ENCODE measurements around the gene MRPL23.

The MRPL23 gene

GRCh38 chr11:1946812-1947484, at the start of gene MRPL23:
Gene MRPL23, plus strand, starts transcription at chr11:1947332. Its CDS starts 31 bp downstream, at chr11:1947363.
- no peak for DNase-seq

GRCh38 chr11:1899090-1899489, 48.0 kb upstream of the MRPL23 start:
- DNase-seq, result no peak

DNA sequence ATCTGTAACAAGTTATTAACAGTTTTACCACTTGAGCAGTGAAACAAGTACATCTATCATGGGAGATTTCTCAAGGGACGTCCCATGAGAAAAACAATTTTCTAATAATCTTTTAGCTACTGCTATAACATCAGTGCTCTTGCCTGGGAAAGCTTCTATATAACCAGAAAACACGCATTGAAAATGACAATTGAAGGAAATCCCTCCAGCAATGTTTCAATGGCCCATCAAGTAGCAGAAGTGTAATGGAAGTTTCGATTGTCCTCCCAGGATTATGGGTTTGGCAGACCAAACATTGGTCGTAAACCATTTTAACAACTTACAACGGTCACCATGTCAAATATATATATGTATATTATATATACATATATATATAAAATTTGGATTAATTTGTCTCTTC, 47.4 kb upstream of the MRPL23 start:
- DNase-seq, result no peak

- no peak for DNase-seq
These were observed 41.0 kb upstream of the MRPL23 start for GRCh38 chr11:1906181-1906580.

- DNase-seq, result no peak
These were observed 40.3 kb upstream of the MRPL23 start for GRCh38 chr11:1906611-1907423.

- DNase-seq, result no peak
These were observed 38.5 kb upstream of the MRPL23 start for GRCh38 chr11:1908618-1909017.

- DNase-seq, result no peak
These were observed 37.6 kb upstream of the MRPL23 start for GRCh38 chr11:1909524-1909923.

DNA sequence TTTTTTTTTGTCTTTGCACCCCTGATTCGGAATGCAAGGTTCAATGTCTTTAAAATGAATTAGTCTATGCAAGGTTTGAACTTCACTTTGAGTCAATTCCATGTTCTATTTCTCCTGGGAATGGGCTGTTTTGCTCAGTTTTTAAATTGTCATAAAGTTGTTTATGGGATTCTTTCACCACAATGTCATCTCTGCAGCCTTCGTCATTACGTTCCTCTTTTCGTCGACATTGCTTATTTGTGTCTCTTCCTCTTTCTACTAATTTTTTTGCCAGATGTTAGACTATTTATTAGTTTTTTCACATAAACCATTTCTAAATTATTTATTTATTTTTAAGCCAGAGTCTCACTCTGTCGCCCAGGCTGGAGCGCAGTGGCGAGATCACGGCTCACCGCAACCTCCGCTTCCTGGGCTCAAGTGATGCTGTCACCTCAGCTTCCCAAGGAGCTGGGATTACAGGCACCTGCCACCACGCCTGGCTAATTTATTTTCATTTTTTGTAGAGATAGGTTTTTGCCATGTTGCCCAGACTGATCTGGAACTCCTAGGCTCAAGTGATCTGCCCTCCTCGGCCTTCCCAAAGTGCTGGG, 34.7 kb upstream of the MRPL23 start:
- DNase-seq, result no peak

- DNase-seq, result no peak
These were observed 33.7 kb upstream of the MRPL23 start for GRCh38 chr11:1913271-1914060.

- DNase-seq, result no peak
These were observed 31.4 kb upstream of the MRPL23 start for GRCh38 chr11:1915795-1916131.

DNA sequence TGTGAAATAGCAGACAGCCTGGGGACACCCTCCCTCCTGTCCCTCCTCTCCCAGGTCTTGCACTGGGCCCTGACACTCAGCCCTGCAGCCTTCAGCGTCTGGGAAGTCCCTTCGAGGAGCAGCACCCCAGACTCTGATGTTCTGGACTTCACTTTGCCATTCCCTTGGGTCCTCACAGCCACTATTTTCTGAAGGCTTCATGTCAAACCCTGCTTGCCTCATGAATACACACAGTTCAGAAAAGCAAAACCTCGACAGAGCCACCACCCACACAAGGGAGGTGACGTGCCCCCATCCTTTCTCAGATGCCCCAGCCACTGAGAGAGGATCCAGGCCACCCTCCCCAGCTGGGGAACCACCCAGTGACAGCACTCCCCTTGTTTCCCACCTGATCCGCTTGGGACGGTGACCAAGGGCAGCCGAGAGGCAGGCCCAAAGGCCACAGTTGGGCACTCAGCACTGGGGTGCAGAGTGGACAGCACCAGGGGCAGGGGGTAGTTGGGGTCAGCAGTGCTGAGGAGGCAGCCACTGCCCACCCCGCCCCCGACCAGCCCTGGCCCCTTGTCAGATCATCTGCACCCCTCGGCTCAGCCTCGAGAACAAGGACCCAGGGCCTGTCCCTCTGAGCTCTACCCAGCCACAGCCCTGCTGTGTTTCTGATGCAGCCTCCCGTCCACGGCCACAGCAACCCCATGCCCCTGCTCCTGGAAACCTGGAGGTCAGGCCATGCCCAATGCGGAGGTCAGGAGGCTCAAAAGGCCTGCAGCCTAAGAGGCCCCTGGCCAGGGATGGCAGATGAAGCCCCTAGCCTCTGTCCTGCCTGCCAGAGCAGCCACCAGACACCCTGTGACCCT, 30.8 kb upstream of the MRPL23 start:
- no peak for DNase-seq

- no peak for DNase-seq
These were observed 30.1 kb upstream of the MRPL23 start for GRCh38 chr11:1916986-1917522.

DNA sequence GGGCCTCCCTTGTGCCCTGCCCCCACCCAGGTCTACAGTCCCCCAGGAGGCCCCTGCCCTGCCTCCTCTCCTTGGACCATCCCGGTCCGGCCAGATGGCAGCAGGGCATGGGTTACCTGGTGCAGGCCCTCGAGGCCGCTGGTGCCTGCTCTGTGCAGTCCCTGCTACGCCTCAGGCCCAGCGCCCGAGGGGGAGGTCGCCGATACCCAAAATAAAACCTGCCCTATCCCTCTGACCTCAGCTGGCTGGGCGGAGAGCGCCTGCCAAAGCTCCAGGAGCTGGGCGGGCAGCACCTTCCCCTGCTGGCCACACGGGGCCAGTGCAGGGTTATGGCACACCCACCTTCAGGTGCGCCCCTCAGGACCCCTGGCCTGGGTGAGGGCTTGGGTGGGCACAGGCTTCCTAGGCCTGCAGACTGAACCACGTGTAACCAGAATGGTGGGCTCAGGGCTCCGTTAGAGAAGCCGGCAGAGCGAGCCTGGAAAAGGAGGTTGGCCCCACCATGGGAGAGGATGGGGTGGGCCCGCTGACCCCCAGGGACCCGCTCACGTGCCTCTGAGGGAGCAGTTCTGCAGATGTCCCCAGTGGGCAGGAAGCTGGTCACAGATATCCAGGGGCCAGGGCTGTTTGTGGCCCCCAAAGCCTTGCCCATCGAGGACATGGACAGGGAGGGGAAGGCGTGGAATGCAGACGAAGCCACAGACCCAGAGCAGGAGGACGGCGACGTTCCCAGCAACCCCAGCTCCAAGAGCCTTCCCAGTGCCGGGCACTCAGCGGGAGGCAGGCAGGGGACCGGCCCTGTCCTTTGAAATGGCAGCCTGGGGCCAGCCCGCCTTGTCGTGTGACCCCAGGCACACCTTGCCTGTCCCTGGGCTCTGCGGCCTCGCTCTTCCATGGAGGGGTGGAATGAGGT, 29.4 kb upstream of the MRPL23 start:
- no peak for DNase-seq

DNA sequence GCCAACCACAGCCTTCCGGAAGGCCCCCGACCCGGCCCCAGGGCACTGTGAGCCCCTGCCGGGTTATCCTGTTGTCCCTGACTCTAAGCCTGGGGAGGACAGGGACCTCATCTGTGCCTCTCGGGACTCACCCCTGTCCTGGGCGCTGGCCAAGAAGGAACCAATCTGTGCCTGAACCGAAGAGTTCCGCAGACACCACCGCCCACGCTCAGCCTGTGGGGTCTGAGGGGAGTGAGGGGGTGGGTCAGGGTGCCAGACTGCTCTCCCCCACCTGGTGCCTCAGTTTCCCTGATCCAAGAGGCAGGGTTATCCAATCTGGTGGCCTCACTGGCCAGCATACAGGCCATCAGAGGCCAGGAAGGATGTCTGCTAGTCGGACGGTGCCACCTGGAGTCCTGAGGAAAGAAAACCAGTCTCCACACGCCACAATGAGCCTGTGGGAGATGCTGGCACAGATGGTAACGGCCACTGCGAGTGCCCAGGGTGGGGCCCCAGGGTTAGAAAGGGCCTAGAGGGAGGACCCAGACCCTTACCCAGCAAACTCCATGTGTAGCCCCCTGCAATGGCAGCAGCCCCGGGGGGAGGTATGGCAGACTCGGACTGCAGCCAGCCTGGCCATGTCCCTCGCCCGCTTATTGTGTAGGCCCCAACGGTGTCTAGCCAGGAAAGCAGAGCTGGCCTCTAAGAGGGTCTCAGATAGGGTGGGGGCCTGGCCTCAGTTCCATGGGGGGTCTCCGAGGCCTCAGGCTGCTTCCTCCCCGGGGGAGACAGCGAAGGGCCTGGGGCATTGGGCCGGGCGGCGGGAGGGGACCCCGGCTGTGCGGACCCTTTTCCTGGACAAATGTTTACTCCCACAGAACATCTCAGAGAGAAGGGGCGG, 28.5 kb upstream of the MRPL23 start:
- peak in 1 of 3 experiments; percentile 11 for DNase-seq

- DNase-seq, result no peak
These were observed 27.6 kb upstream of the MRPL23 start, which contains the start of gene TNNT3 for GRCh38 chr11:1919391-1920127. Gene TNNT3, plus strand, starts transcription at chr11:1919703. Its CDS starts 3,172 bp downstream, at chr11:1922875.

DNA sequence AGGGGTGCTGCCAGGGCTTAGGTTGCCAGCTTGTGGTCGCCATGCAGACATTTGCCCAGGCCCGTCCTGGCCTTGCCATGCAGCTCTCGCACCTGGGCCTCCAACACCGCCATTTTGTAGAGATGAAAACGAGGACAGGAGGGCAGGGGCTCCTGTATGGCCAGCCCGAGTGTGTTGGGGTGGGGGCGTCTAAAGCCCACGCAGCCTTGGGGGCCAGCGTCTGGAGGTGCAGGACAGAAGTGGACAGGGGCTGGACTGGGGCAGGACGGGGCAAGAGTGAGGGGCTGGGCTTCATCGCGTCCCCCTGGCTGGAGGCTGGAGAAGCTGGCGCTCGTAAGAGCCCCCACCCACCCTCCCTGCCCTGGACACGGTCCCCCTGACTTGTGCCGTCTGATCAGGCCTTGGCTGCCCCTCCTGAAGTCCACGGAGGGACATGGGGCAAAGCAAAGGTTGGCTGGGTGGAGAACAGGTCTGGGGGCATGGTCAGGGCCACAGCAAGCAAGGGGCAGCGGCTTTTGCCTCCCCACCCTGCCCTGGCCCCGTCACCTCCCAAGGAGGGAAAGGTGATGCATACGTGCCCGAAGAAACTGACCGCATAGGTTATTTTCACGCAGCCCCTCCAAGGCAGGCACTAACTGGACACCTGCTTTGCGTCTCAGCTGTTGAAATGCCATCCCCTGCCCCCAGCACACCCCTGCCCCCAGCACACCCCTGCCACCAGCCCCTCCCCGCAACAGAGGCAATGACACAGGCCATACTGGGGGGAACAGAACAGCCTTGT, 26.8 kb upstream of the MRPL23 start:
- no peak for DNase-seq

DNA sequence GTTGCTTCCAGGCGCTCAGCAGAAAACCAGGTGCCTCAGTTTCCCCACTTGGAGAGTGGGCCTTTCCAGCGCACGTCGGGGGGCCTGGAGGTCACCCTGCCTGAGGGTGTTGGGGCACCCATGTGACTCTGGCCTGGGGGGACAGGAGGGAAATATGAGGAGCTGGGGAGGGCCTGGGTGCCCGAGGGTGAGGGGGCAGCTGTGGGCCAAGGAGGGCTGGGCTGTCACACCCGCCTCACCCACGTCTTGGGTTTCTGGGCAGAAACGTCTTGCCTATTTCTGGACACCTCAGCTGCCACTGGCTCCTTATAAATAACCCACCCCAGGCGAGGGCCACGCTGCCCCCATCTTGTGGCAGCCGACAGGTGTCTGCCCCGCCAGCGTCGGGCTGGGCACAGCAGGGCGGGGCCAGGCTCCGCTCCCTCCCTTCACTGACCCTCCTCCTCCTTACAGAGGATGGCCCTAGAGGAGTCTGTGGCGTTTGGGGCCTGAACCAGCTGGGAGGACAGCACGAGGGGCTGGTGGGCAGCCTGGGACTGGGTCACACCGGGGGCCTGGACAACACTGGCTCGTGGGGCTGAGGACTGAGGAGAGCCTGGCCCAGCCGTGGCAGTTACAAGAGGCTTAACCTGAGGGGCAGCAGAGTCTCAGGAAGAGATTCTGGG, 26.1 kb upstream of the MRPL23 start:
- DNase-seq, result peak in 1 of 3 experiments; percentile 3
